ENCODE measurements around the gene NUDT22.

NUDT22 gene

GRCh38 chr11:64276653-64277431 lies 50.8 kb downstream of the NUDT22 start:
- TF ChIP-seq CTCF (IDR thresholded peaks at IDR 0.05; ENCODE audit: low read length) (no peak), EZH2 (IDR thresholded peaks at IDR 0.05; ENCODE audit: borderline replicate concordance, low read length) (no peak)
- no peaks in the 10 kb centered on the region for H3K27me3 ChIP-seq (ENCODE audit: insufficient read depth, low read length)
- H3K4me2 ChIP-seq (ENCODE audit: low read length), result no peak overlapping the region
- no peak overlapping the region for H3K9ac ChIP-seq (ENCODE audit: low read length)
- H3K36me3 ChIP-seq (ENCODE audit: insufficient read depth, low read length), result peaks cover 22% of the 10 kb centered on the region; the same call in 1 of the 2 replicates
- H3K27ac ChIP-seq (ENCODE audit: low read depth, low read length, poor library complexity, severe bottlenecking), result no peak overlapping the region
- no peak overlapping the region for H3K4me3 ChIP-seq (ENCODE audit: low read depth, low read length, poor library complexity, severe bottlenecking)
- H3K9me3 ChIP-seq (ENCODE audit: low read length), result no peaks in the 10 kb centered on the region
- no peak overlapping the region for H2AFZ ChIP-seq (ENCODE audit: low read length)
- H3K9me2 ChIP-seq (ENCODE audit: low read depth, low read length), result no peaks in the 10 kb centered on the region
- peaks cover 6% of the 10 kb centered on the region for H3K4me1 ChIP-seq (ENCODE audit: insufficient read depth, low read length, severe bottlenecking)
- no peaks in the 10 kb centered on the region for H3K79me2 ChIP-seq (ENCODE audit: insufficient read depth, low read length)
- H3F3A ChIP-seq (ENCODE audit: insufficient read depth, low read length), result no peaks in the 10 kb centered on the region
- H4K20me1 ChIP-seq (ENCODE audit: insufficient read depth, low read length), result no peaks in the 10 kb centered on the region

DNA sequence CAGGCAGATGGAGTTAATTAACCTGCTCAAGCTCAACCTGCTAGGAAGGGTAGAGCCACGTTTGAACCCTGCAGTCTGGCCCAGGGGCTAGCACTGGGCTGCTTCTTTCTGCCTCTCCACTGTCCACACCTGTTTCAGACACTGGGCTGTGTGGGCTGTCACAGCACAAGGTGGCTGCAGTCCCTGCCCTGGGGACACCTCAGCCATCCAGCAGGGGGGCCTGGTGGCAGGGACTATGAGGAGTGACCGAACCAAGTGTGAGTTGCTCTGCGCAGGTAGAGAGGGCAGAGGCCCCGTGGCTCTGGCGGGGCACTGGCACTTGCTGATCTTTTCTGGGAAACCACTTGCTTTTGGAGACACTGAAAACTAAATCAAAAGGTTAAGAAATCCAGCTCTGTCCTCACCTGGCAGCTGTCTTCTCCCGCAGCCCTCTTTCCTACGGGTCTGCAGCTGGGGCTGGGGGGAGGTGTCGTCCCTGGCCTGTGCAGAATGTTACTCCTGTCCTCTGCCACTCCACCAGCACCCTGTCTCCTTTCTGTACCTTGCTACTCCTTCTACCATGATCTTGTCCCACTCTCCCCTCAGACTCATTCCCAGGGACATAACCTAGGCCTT lies 52.6 kb downstream of the NUDT22 start:
- Histone ChIP-seq H3K4me2 (ENCODE audit: low read length) (no peak overlapping the region), H3K36me3 (ENCODE audit: insufficient read depth, low read length) (peaks cover 35% of the 10 kb centered on the region; the same call in 1 of the 2 replicates), H3K79me2 (ENCODE audit: insufficient read depth, low read length) (no peaks in the 10 kb centered on the region)

More for the DNA sequence above, 52.6 kb downstream of the NUDT22 start:
- H3K4me1 ChIP-seq (ENCODE audit: insufficient read depth, low read length, severe bottlenecking), result peaks cover 4% of the 10 kb centered on the region
- no peak overlapping the region for H3K9ac ChIP-seq (ENCODE audit: low read length)
- H4K20me1 ChIP-seq (ENCODE audit: insufficient read depth, low read length), result no peaks in the 10 kb centered on the region
- no peak overlapping the region for H3K27ac ChIP-seq (ENCODE audit: low read depth, low read length, poor library complexity, severe bottlenecking)
- no peaks in the 10 kb centered on the region for H3F3A ChIP-seq (ENCODE audit: insufficient read depth, low read length)
- H3K9me2 ChIP-seq (ENCODE audit: low read depth, low read length), result no peaks in the 10 kb centered on the region
- H3K9me3 ChIP-seq (ENCODE audit: low read length), result no peaks in the 10 kb centered on the region
- no peak overlapping the region for H2AFZ ChIP-seq (ENCODE audit: low read length)
- H3K4me3 ChIP-seq (ENCODE audit: low read depth, low read length, poor library complexity, severe bottlenecking), result no peak overlapping the region
- no peaks in the 10 kb centered on the region for H3K27me3 ChIP-seq (ENCODE audit: insufficient read depth, low read length)
- TF ChIP-seq CTCF (IDR thresholded peaks at IDR 0.05; ENCODE audit: low read length), result no peak
- TF ChIP-seq EZH2 (IDR thresholded peaks at IDR 0.05; ENCODE audit: borderline replicate concordance, low read length), result no peak

All from OCI-LY1 (cell line).